Mammary epithelial cell (primary cell): Measurements from ENCODE around the gene TAF1D.

Source experiments
- EZH2 ChIP-seq: IDR thresholded peaks from 2 replicates; pipeline ENCODE4 v1.6.1; 2012; ENCODE audit warnings: low read length, inconsistent platforms, borderline replicate concordance
- TF ChIP-seq, protein P1 (sequence below), 2 donors: IDR thresholded peaks in 1 of 2; conservative IDR thresholded peaks in 1 of 2; 2 replicates each; pipeline ENCODE4 v1.5.1; 2011 to 2012; ENCODE audit warnings: inconsistent platforms in 2 of 2, low read length in 2 of 2, mild to moderate bottlenecking in 2 of 2, control low read depth in 1 of 2, low read depth in 1 of 2; ENCODE audit not compliant: insufficient read depth in 1 of 2; ENCODE audit errors: extremely low read depth in 1 of 2

DNA sequence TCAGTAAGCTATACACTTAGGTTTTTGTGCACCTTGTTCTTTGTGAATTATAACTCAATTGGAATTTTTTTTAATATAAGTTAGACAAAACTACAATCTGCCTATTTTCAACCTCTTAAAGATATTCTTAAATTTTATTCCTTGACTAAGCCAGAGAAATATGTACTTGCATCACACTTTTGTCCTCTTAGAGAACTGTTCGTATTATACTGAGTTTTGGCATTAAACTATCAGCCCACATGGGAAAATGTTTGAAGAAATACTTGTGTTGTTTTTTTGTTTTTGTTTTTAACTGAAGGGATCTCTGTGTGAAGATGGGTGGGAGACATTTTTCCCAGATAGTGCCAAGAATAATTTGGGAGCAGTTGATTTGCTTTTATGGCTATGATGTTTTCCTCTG, 54.5 kb downstream of the TAF1D start:
- TF ChIP-seq, protein P1, sequence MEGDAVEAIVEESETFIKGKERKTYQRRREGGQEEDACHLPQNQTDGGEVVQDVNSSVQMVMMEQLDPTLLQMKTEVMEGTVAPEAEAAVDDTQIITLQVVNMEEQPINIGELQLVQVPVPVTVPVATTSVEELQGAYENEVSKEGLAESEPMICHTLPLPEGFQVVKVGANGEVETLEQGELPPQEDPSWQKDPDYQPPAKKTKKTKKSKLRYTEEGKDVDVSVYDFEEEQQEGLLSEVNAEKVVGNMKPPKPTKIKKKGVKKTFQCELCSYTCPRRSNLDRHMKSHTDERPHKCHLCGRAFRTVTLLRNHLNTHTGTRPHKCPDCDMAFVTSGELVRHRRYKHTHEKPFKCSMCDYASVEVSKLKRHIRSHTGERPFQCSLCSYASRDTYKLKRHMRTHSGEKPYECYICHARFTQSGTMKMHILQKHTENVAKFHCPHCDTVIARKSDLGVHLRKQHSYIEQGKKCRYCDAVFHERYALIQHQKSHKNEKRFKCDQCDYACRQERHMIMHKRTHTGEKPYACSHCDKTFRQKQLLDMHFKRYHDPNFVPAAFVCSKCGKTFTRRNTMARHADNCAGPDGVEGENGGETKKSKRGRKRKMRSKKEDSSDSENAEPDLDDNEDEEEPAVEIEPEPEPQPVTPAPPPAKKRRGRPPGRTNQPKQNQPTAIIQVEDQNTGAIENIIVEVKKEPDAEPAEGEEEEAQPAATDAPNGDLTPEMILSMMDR (conservative IDR thresholded peaks at IDR 0.05 in 1 of 2, IDR thresholded peaks at IDR 0.05 in 1 of 2; ENCODE audit: extremely low read depth in 1 of 2, insufficient read depth in 1 of 2, low read depth in 1 of 2, low read length in 2 of 2): no peak
- no peak for TF ChIP-seq EZH2
